HG02852 (cell line): Measurements from ENCODE around the gene TMEM178B.

Source experiments
- ATAC-seq: cut with Tn5 transposase; IDR thresholded peaks from one replicate; pipeline ENCODE4 v1.9.1; 2021; ENCODE audit warnings: mild to moderate bottlenecking, moderate library complexity; ENCODE audit not compliant: unreplicated experiment

TMEM178B gene

GRCh38 chr7:141409801-141410329 lies 336.0 kb downstream of the TMEM178B start:
- ATAC-seq, result no peak

GRCh38 chr7:141410353-141411000 lies 336.6 kb downstream of the TMEM178B start:
- ATAC-seq, result no peak

GRCh38 chr7:141411133-141411532 lies 337.3 kb downstream of the TMEM178B start:
- no peak for ATAC-seq

GRCh38 chr7:141415999-141416398 lies 342.1 kb downstream of the TMEM178B start:
- ATAC-seq, result no peak

GRCh38 chr7:141416650-141417270 lies 342.9 kb downstream of the TMEM178B start:
- no peak for ATAC-seq

GRCh38 chr7:141417506-141417905 lies 343.6 kb downstream of the TMEM178B start:
- no peak for ATAC-seq

- ATAC-seq, result no peak
Observed at GRCh38 chr7:141418066-141418465, 344.2 kb downstream of the TMEM178B start.

- no peak for ATAC-seq
Observed at GRCh38 chr7:141421306-141421705, 347.4 kb downstream of the TMEM178B start.

- ATAC-seq, result no peak
Observed at GRCh38 chr7:141427134-141427533, 353.3 kb downstream of the TMEM178B start.

GRCh38 chr7:141430455-141431139 lies 356.7 kb downstream of the TMEM178B start:
- no peak for ATAC-seq

GRCh38 chr7:141431140-141431479 lies 357.2 kb downstream of the TMEM178B start:
- no peak for ATAC-seq

- ATAC-seq, result no peak
Observed at GRCh38 chr7:141431711-141432110, 357.8 kb downstream of the TMEM178B start.

GRCh38 chr7:141433698-141434097 lies 359.8 kb downstream of the TMEM178B start:
- no peak for ATAC-seq

GRCh38 chr7:141436139-141436538 lies 362.3 kb downstream of the TMEM178B start:
- ATAC-seq, result no peak

GRCh38 chr7:141436575-141437075 lies 362.8 kb downstream of the TMEM178B start:
- no peak for ATAC-seq

GRCh38 chr7:141439164-141439563 lies 365.3 kb downstream of the TMEM178B start:
- no peak for ATAC-seq

GRCh38 chr7:141439776-141440175 lies 365.9 kb downstream of the TMEM178B start:
- ATAC-seq, result no peak

- no peak for ATAC-seq
Observed at GRCh38 chr7:141441837-141442627, 368.2 kb downstream of the TMEM178B start.

GRCh38 chr7:141442781-141443180 lies 368.9 kb downstream of the TMEM178B start:
- ATAC-seq, result no peak

- no peak for ATAC-seq
Observed at GRCh38 chr7:141444961-141445360, 371.1 kb downstream of the TMEM178B start.

- no peak for ATAC-seq
Observed at GRCh38 chr7:141451232-141451631, 377.4 kb downstream of the TMEM178B start.
